ENCODE measurements around the gene MACROH2A1.

MACROH2A1 gene

DNA sequence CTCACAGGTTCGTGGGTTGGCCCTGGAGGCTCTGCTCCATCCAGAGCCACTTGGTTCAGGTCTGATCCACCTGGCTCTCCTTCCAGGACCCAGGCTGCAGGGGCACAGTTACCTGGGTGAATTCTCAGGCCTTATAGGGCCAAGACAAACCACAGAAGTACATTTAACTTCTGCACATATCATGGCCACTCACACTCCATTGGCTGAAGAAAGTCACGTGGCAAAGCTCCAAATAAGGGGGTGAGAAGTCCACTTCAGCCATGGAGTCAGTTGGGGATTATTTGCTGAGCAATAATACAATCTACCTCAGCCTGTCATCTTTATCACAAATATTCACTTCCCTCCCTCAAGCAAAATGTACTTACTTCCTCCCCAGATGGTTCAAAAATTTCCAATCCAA is 83.6 kb downstream of the MACROH2A1 start:
- no peak for DNase-seq (ENCODE audit: low read depth)

DNA sequence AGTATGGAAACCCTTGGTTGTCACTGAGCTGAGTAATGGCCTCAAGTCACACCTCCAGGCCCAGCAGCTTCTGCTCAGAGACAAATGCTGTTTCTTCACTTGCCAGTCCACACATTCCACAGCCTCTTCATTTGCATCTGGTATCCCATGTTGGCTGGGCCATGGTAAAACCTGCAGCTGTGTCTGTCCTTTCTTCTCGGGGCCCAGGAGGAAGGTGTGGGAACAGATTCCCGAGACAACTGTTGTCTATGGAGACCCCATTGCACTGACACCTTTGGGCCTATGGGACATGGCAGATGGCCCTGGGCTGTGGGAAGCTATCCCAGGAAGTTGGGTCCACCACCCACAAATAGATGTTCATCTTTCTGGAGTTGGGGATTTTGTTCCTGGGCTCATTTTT is 85.1 kb downstream of the MACROH2A1 start:
- DNase-seq (ENCODE audit: low read depth): no peak

DNA sequence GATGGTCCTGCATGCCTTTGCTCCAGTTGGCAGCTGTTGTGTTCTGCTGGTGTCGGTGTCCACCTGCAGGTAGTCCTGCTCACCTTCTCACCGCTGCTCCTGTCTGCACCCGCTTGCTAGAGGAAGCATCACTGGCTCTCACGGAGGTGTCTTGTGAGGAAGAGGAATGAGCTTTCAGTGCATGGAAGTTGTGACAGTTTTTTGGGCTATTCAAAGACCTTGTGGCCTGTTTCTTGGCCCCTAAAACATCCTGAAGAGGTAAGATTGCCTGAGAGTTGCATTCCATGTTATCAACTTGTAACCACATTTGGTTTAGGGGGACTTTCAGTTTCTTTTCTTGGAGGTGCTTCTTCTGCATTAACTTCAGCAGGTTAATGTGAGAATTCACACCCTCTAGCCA is 85.6 kb downstream of the MACROH2A1 start:
- DNase-seq (ENCODE audit: low read depth): no peak

DNA sequence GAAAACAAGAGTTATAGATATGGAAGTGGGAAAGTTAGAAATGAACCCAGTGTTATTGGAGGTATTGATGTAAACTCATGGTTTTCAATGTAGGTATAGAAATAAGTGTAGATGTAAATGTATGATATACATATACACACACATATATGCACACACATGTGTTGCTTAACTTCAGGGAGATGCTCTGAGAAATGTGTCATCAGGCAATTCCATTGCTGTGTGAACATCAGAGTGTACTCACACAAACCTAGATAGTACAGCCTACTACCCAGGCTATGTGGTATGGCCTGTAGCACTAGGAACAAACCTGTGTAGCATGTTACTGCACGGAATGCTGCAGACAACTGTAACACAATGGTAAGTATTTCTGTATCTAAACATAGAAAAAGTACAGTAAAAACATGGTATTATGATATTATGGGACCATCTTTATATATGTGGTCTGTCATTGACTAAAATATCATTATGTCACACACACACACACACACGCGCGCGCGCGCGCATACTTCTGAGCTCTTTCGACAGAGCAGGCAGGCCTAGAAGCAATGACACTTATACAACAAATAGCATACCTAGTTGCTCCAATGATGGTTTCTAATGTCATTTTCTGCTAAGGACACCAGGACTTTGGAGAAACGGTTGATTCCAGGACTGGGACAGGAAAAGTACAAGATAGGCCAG is 86.6 kb downstream of the MACROH2A1 start:
- no peak for DNase-seq (ENCODE audit: low read depth)

DNA sequence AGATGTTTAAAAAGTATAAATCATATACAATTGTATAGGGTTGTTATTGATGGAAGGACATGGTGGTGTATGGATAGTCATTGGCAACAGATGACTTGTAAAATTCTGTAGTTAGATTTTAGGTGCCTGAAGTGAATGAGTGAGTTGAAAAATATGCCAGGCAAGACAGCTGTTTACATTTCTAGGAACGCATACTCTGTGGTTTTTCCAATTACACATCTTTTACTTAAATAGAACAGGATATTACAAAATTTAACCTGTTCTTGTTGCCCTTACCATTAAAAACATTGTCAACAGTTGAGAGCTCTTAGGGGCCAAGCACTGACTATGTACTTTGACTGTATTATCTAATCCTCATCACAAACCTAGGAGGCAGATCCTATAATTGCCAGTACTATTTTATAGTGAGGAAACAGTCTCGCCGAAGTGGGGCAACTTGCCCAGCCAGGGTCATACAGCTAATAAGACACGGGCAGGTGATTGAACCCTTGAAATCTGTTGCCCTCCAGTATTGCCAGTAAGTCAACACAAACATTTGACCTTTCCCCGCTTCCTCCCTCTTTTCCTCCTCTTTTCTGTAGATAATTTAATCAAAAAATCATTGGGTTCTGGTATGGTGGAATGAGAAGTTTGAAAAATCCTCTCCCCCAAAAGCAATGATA is 88.6 kb downstream of the MACROH2A1 start:
- no peak for DNase-seq (ENCODE audit: low read depth)

DNA sequence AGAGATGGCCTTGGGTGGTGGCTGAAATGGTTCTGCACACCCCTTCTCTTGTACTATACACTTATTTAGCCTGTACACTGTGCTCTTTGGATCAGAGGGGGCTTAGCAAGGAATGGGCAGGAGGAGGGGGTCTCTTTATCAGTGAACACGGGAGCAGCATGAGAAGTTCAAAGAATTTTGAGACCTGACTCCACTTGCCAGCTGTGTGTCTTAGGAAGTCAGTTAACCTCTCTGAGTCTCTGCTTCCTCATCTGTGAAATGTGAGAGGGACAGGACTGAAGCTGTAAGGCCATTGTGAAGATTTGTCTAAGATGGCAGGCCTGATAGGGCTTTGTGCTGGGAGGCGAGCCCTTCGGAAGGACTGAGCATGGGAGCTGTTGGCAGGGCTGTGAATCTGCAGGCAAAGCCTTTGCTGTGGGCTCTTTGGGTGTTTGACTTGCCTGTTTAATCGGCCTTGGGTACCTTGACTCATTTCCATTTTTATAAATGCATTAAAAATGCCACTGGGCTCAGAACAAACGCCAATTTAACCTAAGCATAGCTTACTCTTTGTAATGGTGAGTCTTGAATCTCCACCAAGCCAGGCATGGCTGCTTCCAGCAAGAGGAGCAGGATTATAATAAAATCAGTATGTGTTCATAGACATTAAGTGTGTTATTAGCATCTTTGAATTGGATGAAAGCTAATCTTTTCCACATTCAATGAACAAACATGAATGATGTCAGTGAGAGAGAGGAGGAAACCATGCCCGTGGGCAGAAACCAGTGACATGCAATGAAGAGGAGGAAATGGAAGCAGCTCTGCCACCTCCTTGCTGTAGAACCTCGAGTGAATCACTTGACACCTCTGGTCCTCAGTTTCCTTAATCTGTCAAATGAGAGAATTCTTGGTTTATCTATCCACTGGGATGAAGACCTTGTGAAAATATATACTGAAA is 89.4 kb downstream of the MACROH2A1 start:
- no peak for DNase-seq (ENCODE audit: low read depth)

DNA sequence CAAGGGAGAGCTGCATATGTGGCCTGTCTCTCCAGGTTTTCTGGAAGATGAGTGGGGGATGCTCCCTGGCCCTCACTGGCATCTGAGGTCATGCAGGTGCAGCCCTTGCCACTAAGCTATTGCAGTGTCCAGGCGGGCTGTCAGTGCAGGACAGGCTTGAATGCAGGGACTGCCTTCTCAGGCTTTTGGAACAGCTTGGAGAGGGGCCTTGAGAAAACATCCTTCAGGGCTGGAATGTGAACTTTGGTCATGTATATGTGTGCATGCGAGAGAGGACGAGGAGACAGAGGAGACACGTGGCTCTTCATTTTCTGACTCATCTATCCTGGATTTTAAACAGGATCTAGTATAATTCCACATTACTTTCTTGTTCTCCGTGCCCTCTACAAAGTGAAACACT is 90.3 kb downstream of the MACROH2A1 start:
- no peak for DNase-seq (ENCODE audit: low read depth)

DNA sequence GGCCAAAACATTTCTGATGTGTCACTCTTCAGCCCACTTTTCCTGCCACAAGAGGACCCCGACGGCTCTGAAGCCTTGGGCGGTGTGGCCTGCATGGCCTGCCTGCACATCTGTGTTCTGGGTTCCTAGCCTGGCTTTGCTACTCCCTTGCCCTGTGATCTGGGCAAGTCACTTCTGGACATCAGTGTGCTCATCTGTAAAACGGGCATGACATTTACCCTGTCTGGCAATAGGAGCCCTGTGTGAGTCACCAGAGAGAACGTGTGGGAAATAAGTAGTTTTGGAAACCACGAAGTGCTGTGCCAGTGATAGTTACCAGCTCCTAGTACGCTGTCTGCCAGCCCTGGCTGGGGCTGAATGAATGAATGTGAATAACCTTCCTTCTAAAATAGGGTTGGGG is 90.8 kb downstream of the MACROH2A1 start:
- DNase-seq (ENCODE audit: low read depth): no peak

DNA sequence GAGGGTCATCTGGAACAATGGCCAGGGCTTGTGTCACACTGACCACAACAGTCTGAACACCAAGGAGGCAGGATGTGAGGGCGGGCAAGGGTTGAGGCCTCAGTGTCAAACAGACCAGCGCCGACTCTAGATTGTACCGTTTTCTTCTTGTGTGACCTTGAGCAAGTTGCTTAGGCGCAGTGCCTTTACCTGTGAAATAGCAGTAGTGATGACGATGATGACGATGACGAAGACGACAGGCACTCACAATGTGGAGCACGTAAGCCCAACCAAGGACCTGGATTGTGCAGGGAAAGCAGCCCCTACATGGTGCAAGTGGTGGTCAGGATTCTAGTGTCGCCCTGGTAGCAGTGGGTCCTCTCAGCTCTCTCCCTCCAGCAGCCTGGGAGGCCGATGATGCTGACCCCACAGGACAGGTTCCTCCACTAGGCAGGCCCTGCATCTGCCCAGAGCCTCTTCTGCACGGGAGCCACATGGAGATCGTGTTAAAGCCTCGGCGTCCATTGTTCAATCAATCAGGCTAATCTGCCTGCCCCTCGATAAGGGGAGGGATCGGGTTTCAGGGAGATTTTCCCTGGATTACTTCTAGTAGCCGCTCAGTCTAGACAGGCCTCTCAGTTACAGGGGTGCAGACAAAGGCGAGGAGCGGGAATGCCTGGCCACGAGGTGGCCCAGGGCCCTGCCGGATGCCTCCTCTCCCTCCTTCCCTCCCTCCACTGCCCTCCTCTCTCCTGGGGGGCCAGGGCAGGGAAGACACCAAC is 91.7 kb downstream of the MACROH2A1 start:
- no peak for DNase-seq (ENCODE audit: low read depth)

DNA sequence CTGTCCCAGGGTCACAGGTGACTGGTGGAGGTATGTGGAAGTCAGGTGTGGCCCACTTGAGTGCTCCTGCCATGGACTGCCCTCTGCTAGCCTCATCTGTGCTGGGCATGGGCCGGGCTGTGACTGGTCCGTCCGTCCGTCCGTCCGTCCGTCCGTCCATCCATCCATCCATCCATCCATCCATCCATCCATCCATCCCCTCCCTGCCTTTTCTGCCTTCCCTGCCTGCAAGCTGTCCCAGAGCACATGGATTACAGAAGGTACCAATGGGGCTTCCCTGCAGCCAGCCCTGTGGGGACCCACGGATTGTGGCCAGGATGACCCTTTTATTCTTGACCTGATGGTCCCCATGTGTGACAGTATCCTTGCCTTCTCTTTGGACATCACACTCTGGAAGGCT is 92.5 kb downstream of the MACROH2A1 start:
- DNase-seq (ENCODE audit: low read depth): no peak

DNA sequence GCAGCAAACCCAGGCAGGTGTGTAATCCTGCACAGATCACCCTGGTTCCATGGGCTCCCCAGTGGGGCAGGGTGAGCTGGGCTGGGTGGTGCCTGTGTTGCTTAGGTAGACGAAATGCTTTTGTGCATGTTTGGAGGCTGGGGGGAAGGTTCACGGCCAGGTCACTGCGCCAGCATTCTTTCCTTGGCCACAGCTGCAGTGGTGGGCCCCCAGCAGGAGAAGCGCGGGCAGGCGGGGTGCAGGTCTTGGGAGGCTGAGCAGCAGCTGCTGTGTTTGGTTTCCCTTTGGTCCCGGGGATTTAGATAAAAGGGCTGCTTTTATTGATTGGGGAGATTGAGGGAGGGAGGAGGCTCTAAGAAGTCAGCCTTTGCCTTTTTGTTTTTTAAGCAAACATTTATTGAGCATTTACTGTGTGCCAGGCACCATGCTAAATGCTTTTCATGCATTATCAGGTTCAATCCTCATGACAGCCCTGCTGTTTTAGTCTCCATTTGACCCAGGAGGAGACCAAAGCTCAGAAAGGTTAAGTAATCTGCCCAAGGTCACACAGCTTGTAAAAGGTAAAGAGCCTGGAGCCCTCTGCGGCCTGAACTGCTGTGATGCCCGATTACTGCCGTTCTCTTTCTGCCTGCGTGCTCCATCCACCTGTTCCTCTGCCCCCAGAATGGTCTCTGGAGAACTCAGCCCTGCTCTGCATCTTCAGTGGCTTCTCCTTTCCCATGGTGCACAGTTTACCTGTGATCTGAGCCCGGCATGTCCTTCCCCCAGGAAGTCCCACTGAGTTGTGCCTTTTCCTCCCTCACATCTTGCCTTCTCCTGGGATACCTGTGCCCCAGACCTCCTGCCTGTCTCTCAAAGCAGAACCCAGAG is 94.4 kb downstream of the MACROH2A1 start:
- DNase-seq (ENCODE audit: low read depth): no peak

DNA sequence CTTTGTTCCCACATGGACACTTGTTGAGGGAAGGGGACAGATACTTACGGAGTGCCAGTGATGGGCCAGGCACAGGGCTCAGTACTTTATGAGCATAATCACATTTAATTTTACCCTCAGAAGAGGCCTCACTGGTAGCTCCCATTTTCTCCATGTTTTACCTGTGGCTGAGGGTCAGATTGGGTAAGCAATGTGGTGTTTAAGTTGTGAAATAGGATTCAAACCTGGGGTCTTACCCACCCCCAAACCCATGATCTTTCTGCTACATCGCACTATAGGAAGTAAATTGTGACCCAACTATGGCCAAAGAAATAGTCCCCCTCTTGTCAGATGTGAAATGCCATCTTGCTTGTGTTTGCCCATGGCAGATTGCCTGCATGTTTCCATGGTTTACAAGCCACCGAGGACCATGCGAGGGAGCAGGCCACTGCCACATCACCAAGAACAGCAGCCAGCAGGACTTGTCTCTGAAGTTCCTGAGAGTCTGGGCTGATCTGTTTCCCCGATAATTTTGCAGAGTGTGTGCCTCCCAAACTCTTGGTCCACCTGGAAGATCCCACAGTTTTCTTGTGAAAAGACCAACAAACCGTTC is 95.4 kb downstream of the MACROH2A1 start:
- DNase-seq (ENCODE audit: low read depth): no peak

DNA sequence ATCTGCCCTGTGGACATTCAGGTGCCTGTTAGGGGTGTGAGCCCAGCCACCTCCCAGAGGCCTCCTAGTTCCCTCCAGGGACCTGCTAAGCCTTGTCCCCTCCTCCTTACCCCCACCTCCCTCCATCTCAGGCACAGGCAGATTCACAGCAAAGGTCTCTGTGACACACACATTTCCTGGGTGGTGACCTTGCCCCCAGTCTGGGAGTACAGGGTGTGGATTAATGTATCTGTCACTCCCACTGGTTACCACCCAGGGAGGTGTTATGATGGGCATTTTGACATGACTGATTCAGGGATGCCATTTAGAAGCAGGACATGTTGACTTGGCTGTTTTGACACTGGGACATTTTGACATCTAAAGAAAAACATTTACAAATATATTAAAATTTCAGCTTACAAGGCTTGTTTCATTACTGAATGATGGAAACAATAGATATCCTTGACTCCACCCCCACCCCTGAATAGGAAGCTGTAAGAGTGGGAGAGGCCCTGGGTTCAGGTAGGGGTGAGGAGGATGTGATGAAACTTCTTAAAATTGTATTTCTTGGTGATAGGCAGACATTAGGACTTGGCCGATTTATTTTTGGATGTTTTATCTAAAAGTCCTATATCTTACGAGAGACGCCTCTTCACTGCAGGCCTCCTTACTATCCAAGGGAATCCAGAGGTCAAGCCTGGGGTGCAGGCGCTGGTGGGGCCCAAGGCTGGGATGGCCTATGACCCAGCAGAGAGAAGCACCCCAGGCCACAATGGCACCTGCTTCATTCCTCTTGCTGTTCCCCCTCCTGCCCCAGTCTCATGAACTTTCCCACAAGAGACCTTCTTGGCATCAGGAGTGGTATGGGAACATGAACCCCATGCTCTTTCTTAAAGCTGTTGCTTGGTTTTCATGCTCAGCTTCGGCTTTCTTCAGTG is 101.9 kb downstream of the MACROH2A1 start:
- DNase-seq (ENCODE audit: low read depth): no peak

DNA sequence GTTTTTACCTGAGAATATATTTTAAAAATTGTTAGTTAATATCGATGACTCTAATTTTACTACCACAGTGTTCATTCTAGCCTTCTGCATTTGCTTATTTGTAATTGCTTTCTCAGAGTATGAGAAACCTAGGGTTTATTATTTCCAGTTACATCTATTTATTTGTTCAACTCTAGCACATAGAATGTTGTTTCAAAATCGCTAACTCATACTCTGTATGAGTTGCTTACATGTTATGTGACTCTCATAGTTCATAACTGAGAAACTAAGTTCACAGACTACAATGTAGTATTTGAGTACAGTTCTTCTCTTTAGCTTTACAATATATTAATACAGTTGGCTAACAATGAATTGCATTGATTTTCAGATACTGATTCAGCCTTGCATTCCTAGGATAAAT is 103.2 kb downstream of the MACROH2A1 start:
- no peak for DNase-seq (ENCODE audit: low read depth)

DNA sequence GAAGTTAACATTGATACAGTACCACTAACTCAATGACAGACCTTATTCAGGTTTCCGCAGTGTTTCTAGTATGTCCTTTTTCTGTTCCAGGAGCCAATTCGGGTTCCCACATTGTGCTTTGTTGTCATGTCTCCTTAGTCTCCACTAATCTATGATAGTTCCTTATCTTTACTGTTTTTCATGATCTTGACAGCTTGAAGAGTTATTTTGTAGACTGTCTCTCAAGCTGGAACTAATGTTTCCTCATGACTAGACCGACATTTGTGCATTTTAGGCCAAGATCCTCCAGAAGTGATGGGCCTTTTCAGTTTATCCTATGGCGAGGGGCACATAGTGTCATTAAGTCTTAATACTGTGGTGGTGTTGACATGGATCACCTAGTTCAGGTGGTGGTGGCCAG is 104.2 kb downstream of the MACROH2A1 start:
- no peak for DNase-seq (ENCODE audit: low read depth)

DNA sequence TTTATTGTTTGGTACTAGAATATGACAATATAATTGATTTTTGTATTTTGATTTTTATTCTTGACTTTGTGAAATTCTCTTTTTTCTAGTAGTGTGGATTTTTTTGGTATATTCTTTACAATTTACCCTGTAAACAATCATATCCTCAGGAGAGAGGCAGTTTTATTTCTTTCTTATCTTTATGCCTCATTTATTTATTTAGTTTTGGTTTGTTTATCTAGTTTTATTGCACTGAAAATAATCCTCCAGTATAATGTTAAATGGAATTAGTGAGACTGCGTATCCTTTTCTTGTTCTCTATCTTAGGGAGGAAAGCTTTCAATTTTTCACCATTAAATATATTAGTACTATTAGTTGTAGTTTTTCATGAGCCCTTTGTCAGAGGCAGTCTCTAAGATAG is 109.4 kb downstream of the MACROH2A1 start:
- DNase-seq (ENCODE audit: low read depth): no peak

DNA sequence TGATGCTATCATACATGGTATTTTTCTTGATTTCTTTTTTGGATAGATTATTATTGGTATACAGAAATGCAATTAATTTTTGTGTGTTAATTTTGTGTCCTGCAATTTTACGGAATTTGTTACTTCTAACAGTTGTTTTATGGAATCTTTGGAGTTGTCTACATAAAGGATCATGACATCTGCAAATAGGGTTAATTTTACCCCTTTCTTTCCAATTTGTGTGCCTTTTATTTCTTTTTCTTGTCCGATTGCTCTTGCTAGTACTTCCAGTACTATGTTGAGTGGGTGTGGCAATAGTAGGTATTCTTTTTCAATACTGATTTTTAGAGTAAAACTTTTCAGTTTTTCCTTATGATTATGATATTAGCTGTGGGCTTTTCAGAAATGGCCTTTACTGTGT is 111.5 kb downstream of the MACROH2A1 start:
- no peak for DNase-seq (ENCODE audit: low read depth)
